ENCODE measurements around the gene VSTM2L.

- TF ChIP-seq EZH2 (IDR thresholded peaks at IDR 0.05) (no peak), POLR2AphosphoS5 (IDR thresholded peaks at IDR 0.05; ENCODE audit: borderline replicate concordance, low read depth, low read length) (no peak), FOXP2 (optimal IDR thresholded peaks at IDR 0.05; ENCODE audit: control extremely low read depth, extremely low read length, insufficient read depth) (no peak)
These were observed 37.9 kb downstream of the VSTM2L start for GRCh38 chr20:37940858-37941257.

All from SK-N-MC (cell line).